Gastroesophageal sphincter (tissue), 3 donors: Measurements from ENCODE around the gene PCDH18.

ENCODE experiments used
- CTCF ChIP-seq, 4 experiments: fragments of 200-600 bp in 2 of 4; fragments of 450-650 bp in 2 of 4; sonication (generic) in 1 of 4; IDR thresholded peaks; one replicate each; pipeline ENCODE4 v1.5.1; 2017 to 2019; ENCODE audit warnings: antibody characterized with exemption in 4 of 4, mild to moderate bottlenecking in 2 of 4, moderate library complexity in 2 of 4
- EP300 ChIP-seq: sonication (generic); formaldehyde crosslinking; IDR thresholded peaks from one replicate; pipeline ENCODE4 v1.6.1; 2017; ENCODE audit warnings: antibody characterized with exemption, mild to moderate bottlenecking

GRCh38 chr4:137558951-137559350 is 26.7 kb upstream of the PCDH18 start:
- TF ChIP-seq EP300 = no peak
- no peak for TF ChIP-seq CTCF (IDR thresholded peaks at IDR 0.05)
